Smooth muscle cell (in vitro differentiated cells): ENCODE measurements around the gene UBAC2. TPM values are rescaled to one million over a fixed set of nuclear protein-coding genes. Genes with fewer than 3 reads are reported as not detected.

Experiments used
- DNase-seq: peaks from one replicate; lab custom pipeline; 2025; ENCODE audit not compliant: unreplicated experiment; lab: John Stamatoyannopoulos, UW
- H2AFZ ChIP-seq: fragments of 200-600 bp; sonication (generic); 2 replicates; pipeline ENCODE4 v1.6.0; 2016; ENCODE audit warnings: antibody characterized with exemption, low read depth, mild to moderate bottlenecking
- H3F3A ChIP-seq: fragments of 200-600 bp; sonication (generic); 2 replicates; pipeline ENCODE4 v1.6.0; 2017; ENCODE audit warnings: antibody characterized with exemption, low read depth
- H3K27ac ChIP-seq: fragments of 200-600 bp; sonication (generic); 2 replicates; pipeline ENCODE4 v1.5.1; 2016; ENCODE audit warnings: low read depth, mild to moderate bottlenecking
- H3K27me3 ChIP-seq: fragments of 200-600 bp; sonication (generic); 2 replicates; pipeline ENCODE4 v1.6.1; 2016; ENCODE audit warnings: low read depth, mild to moderate bottlenecking
- H3K36me3 ChIP-seq: fragments of 200-600 bp; sonication (generic); 2 replicates; pipeline ENCODE4 v1.5.1; 2016; ENCODE audit warnings: low read depth
- H3K4me1 ChIP-seq: fragments of 200-600 bp; sonication (generic); 2 replicates; pipeline ENCODE4 v1.5.1; 2016; ENCODE audit warnings: low read depth
- H3K4me2 ChIP-seq: fragments of 200-600 bp; sonication (generic); 2 replicates; pipeline ENCODE4 v1.6.0; 2016; ENCODE audit warnings: mild to moderate bottlenecking
- H3K4me3 ChIP-seq: fragments of 200-600 bp; sonication (generic); 2 replicates; pipeline ENCODE4 v1.5.1; 2016; ENCODE audit warnings: mild to moderate bottlenecking
- H3K79me2 ChIP-seq: fragments of 200-600 bp; sonication (generic); 2 replicates; pipeline ENCODE4 v1.6.0; 2016; ENCODE audit warnings: low read depth, mild to moderate bottlenecking
- H3K9ac ChIP-seq: fragments of 200-600 bp; sonication (generic); 2 replicates; pipeline ENCODE4 v1.6.0; 2016; ENCODE audit warnings: low read depth
- H3K9me3 ChIP-seq: fragments of 200-600 bp; sonication (generic); replicated peaks from 2 replicates; pipeline ENCODE4 v1.5.1; 2016; ENCODE audit warnings: low read depth
- H4K20me1 ChIP-seq: fragments of 200-600 bp; sonication (generic); 2 replicates; pipeline ENCODE4 v1.6.0; 2016; ENCODE audit warnings: low read depth
- CTCF ChIP-seq: fragments of 200-600 bp; sonication (generic); IDR thresholded peaks from 2 replicates; pipeline ENCODE4 v1.5.1; 2017; ENCODE audit warnings: borderline replicate concordance, mild to moderate bottlenecking, antibody characterized with exemption; ENCODE audit not compliant: insufficient read depth, poor library complexity, severe bottlenecking
- WGBS: methylation state at CpG from one replicate; pipeline ENCODE4 v1.1.7; 2016; ENCODE audit warnings: low lambda C conversion rate; 5-methylcytosine and 5-hydroxymethylcytosine counted together
- polyA plus RNA-seq: library from polyadenylated mRNA; unstranded; fragments of >200 nt; fragmentation: Nextera tagmentation; extraction: Ambion mirVana; gene quantifications from 2 replicates; pipeline ENCODE4 v1.2.1, GENCODE V29; 2016
- total RNA-seq: library from RNA; depleted of rRNA; stranded (reverse); fragments of >200 nt; gene quantifications from 2 replicates; pipeline ENCODE4 v1.2.3, GENCODE V29; 2014

Gene UBAC2
- total and polyA plus RNA-seq, 2 experiments from 2014 or later = 58.4 to 74.0 TPM

GRCh38 chr13:99395436-99395835 lies 194.8 kb downstream of the UBAC2 start:
- H3K27me3 ChIP-seq = no peaks in the 10 kb centered on the region
- H3K4me2 ChIP-seq = no peak overlapping the region
- no peak overlapping the region for H3K4me3 ChIP-seq
- no peak for TF ChIP-seq CTCF
- no peak overlapping the region for H2AFZ ChIP-seq
- no peak overlapping the region for H3K9ac ChIP-seq
- no peak overlapping the region for H3K27ac ChIP-seq
- no peaks in the 10 kb centered on the region for H3K4me1 ChIP-seq
- H3K79me2 ChIP-seq = no peaks in the 10 kb centered on the region
- no peak for DNase-seq
- H3K9me3 ChIP-seq = no peaks in the 10 kb centered on the region
- H4K20me1 ChIP-seq = no peaks in the 10 kb centered on the region
- H3F3A ChIP-seq = no peaks in the 10 kb centered on the region
- no peaks in the 10 kb centered on the region for H3K36me3 ChIP-seq
- WGBS = 95% methylated on average over 11 of the region's 11 CpGs

DNA sequence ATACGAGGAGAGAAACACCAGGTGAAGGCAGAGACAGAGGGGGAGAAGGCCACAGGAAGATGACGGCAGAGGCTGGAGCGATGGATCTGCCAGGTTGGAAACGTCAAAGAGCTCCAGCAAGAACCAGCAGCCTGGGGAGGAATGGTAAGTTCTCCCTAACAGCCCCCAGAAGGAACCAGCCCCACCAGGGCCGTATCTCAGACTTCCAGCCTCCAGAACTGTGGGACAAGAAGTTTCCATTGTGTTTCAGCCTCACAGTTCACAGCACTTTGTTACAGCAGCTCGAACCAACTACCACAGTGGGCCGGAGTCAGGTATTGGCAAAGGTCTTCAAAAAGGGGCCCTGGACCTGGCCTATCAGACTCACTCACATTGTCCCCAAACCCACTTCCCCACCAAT lies 195.8 kb downstream of the UBAC2 start:
- DNase-seq = no peak
- H3K4me3 ChIP-seq = no peak overlapping the region
- no peaks in the 10 kb centered on the region for H3K9me3 ChIP-seq
- no peaks in the 10 kb centered on the region for H3F3A ChIP-seq
- 96% methylated on average over 7 of the region's 7 CpGs for WGBS
- TF ChIP-seq CTCF = no peak
- H3K4me2 ChIP-seq = no peak overlapping the region
- H3K79me2 ChIP-seq = no peaks in the 10 kb centered on the region
- no peaks in the 10 kb centered on the region for H3K4me1 ChIP-seq
- H3K36me3 ChIP-seq = no peaks in the 10 kb centered on the region
- no peak overlapping the region for H2AFZ ChIP-seq
- H4K20me1 ChIP-seq = no peaks in the 10 kb centered on the region
- no peak overlapping the region for H3K27ac ChIP-seq
- no peak overlapping the region for H3K9ac ChIP-seq
- no peaks in the 10 kb centered on the region for H3K27me3 ChIP-seq

DNA sequence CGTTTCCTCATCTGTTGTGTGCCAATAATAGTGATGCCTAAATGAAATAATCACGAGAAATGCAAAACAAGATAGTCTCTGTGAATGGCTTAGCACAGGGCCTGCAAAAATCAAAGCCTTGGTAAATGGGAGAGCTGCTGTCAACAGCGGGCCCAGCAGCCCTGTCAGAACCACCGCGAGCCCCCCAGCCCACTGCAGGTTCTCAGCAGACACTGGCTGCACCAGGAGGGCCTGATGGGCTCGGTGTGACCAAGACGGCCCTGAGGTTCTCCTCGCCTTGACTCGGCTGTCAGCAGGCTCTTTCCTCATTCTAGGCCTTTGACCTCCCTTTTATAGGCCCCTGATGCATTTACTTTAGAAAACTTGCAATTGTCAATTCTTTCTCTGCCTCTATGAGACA lies 197.4 kb downstream of the UBAC2 start:
- TF ChIP-seq CTCF = no peak

GRCh38 chr13:99398916-99399622 lies 198.4 kb downstream of the UBAC2 start:
- Histone ChIP-seq H3K27me3 (no peaks in the 10 kb centered on the region), H3K79me2 (no peaks in the 10 kb centered on the region), H3K27ac (no peak overlapping the region), H3K9me3 (no peaks in the 10 kb centered on the region), H3K9ac (no peak overlapping the region), H3K4me2 (no peak overlapping the region), H4K20me1 (no peaks in the 10 kb centered on the region), H2AFZ (no peak overlapping the region), H3K4me3 (no peak overlapping the region), H3K36me3 (no peaks in the 10 kb centered on the region), H3F3A (no peaks in the 10 kb centered on the region), H3K4me1 (no peaks in the 10 kb centered on the region)
- 99% methylated on average over 11 of the region's 11 CpGs for WGBS
- TF ChIP-seq CTCF = no peak
- DNase-seq = no peak

More for the DNA sequence above, 197.4 kb downstream of the UBAC2 start:
- Histone ChIP-seq H3K4me2 (no peak overlapping the region), H3K36me3 (no peaks in the 10 kb centered on the region), H2AFZ (no peak overlapping the region), H3K27ac (no peak overlapping the region), H4K20me1 (no peaks in the 10 kb centered on the region), H3K9me3 (no peaks in the 10 kb centered on the region), H3K4me1 (no peaks in the 10 kb centered on the region), H3K79me2 (no peaks in the 10 kb centered on the region), H3K4me3 (no peak overlapping the region), H3K27me3 (no peaks in the 10 kb centered on the region), H3K9ac (no peak overlapping the region), H3F3A (no peaks in the 10 kb centered on the region)
- no peak for DNase-seq
- 96% methylated on average over 9 of the region's 9 CpGs for WGBS
